GM19463 (cell line): ENCODE measurements around the gene TIGD7.
"Not testable (repeated sequence)": the region's sequence is repeated elsewhere in the genome, so short reads cannot be mapped to it uniquely, and the experiment has no call there.

Source experiments
- ATAC-seq: cut with Tn5 transposase; IDR thresholded peaks from one replicate; pipeline ENCODE4 v1.9.1; 2021; ENCODE audit warnings: mild to moderate bottlenecking, moderate library complexity; ENCODE audit not compliant: unreplicated experiment

TIGD7 gene

DNA sequence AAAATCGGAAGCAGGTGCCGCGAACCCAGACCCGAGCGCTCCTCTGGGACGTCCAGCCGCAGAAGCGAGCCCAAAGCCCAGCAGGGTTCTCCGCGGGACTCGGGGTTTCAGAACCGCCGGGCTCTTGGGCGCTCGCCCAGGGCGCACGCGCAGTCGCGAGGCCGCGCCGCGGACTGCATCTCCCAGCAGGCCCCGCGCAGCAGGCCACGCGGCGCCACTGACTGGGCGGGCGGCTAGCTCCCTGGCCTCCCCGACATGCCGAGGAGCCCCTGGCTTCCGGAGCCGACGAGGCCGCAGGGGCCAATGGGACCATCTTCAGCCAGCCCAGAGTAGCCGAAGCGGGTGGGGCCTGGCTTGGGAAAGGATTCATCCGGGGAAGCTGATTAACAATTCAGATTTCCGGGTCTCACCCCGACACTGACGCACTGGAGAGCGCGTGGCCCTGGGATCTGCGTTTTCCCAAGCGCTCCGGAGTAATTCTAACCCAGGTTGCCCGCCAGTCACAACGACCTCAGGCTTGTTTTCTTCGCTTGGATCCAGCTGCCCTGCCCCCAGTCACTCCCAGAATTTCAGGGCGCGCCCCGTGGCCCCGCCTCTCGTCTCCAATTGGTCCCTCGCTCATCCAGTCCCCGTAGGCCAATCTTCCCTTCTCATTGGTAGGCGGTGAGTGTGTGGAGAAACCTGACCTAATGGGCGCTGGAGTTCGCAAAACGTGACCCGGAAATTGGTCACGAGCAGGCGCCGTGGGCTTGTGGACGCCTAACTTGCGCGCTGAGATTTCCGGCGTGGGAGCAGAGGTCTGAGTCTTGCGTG is 22.3 kb downstream of the TIGD7 start, which contains the start of gene ZNF263:
TSS of gene ZNF263 (plus strand) at position 762 of the 813 bp plus-strand sequence. CDS start 328 bp downstream, outside the sequence.
- peak; percentile 78 for ATAC-seq

DNA sequence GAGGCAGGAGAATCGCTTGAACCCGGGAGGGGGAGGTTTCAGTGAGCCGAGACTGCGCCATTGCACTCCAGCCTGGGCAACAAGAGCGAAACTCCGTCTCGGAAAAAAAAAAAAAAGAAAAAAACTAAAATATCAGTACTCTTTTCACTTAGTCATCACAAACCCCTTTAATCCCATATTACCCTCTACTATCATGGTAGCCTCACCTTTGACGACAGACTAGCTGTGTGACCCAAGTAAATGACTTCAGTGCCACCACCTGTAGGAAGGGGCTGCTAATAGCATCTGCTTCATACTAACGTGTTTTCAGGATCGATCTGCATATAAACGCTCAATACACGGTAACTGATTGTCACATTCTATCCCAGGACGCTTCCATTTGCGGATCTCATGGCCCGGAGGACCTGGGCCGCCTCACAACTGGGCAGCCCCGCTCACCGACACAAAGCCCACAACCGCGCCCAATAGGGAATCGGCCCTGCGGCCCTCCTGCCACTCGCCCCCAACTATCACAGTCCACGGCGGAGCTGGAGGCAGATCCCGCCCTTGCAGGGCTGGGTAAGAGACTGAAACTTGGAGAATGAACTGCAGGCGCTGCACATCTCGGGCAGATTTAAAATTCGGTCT is 23.0 kb downstream of the TIGD7 start:
- ATAC-seq, result peak; percentile 31

DNA sequence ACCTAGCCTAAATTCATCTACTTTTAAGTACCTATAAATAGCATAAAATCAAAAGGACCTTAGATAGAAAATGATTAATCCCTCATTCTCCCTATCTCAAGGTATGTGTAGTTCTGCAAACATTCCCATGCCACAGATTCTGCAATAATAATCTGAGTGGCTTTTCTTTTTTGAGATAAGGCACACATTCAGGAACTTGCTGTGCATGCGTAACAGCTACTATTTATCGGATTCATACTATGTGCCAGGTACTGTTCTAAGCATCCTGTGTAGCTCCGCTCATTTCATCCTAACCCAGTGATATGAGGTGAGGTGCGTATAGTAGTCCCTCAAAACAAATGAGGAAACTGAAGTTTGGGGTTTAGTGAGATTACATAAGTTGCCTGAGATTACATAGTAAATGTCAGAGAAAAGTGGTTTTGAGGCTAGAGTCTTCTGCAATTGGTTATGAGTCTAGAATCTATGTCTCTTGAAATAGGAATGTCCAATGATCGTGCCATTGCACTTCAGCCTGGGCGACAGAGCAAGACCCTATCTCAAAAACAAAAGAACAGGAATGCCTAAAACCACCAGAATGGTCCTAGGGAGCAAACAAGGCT is 23.9 kb downstream of the TIGD7 start:
- no peak for ATAC-seq

DNA sequence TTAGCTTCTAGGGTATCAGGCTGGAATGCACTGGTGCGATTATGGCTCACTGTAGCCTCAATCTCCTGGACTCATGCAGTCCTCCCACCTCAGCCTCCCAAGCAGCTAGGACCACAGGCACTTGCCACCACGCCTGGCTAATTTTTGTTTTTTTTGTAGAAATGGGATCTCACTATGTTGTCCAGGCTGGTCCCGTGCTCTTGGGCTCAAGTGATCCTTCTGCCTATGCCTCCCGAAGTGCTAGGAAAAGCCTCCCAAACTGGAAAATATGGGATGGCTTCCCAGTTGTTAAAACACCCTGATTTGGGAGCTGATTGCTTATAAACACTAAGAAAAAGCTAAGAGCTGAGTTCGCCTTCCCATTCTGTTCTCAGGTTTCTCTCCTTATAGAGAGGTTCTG is 28.6 kb downstream of the TIGD7 start:
- no peak for ATAC-seq

DNA sequence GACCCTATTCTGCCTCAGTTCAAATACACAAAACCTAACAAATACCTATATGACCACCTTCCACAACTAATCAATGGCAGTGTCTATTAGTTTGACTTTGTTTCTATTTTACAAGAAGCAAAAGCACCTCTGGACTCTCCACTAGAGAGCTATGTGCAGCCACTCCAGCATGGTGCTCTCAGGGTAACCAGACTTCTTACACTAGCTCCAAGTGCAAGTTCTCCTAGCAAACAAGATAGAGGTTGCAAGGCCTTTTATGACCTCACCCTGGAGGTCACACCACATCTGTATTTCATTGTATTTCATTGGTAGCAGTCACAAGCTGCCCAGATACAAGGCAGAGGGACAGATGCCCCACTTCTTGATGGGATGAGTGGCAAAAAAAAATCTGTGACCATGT is 30.3 kb downstream of the TIGD7 start:
- no peak for ATAC-seq

DNA sequence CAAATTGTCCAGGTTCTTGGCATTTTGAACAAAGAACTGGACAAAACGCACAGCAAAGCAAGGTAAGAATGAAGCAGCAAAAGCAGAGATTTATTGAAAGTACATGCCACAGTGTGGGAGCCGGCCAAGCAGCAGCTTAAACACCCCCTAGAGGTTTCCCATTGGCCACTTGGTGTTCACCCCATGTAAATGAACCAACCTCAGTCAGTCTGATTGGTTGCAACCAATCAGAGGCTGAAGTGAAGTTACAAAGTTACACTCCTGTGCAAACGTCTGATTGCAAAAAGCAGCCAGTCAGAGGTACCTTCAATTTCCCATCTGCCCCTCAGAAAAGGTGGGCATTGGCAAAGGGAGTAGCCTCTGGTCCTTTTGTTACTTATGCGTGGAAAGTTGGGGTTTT is 30.7 kb downstream of the TIGD7 start:
- no peak for ATAC-seq

DNA sequence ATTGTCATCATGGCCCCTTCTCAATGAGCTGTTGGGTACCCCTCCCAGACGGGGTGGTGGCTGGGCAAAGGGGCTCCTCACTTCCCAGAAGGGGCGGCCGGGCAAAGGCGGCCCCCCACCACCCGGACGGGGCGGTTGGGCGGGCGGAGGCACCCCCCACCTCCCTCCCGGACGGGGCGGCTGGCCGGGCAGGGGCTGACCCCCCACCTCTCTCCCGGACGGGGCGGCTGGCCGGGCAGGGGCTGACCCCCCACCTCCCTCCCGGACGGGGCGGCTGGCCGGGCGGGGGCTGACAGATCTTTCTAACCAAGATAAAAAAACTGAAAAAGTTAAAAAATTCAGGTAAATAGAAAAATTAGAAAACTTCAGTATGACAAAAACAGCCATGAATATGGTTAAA is 33.9 kb downstream of the TIGD7 start:
- not testable (repeated sequence) for ATAC-seq

DNA sequence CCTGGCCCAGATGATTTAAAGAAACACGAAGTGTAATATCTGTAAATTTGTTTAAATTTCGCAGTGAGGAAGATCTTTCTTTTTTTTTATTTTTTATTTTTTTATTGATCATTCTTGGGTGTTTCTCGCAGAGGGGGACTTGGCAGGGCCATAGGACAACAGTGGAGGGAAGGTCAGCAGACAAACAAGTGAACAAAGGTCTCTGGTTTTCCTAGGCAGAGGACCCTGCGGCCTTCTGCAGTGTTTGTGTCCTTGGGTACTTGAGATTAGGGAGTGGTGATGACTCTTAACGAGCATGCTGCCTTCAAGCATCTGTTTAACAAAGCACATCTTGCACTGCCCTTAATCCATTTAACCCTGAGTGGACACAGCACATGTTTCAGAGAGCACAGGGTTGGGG is 34.5 kb downstream of the TIGD7 start:
- ATAC-seq, result not testable (repeated sequence)

DNA sequence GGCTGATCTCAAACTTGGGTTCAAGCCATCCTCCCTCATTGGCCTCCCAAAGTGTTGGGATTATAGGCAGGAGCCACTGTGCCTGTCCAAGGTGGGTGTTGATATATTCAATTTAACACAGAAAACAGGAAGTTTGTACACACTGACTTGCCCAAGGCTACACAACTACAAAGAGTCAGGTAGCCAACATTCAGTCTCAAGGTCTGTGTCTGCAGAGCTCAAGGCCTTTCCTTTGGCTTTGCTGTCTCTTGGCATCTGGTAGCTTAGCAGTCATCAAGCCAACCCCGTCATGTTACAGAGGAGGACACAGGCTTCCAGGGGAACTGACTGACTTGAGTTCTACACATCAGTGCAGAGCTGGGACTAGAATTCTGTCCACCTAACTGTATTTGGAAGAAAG is 36.9 kb downstream of the TIGD7 start:
- no peak for ATAC-seq

DNA sequence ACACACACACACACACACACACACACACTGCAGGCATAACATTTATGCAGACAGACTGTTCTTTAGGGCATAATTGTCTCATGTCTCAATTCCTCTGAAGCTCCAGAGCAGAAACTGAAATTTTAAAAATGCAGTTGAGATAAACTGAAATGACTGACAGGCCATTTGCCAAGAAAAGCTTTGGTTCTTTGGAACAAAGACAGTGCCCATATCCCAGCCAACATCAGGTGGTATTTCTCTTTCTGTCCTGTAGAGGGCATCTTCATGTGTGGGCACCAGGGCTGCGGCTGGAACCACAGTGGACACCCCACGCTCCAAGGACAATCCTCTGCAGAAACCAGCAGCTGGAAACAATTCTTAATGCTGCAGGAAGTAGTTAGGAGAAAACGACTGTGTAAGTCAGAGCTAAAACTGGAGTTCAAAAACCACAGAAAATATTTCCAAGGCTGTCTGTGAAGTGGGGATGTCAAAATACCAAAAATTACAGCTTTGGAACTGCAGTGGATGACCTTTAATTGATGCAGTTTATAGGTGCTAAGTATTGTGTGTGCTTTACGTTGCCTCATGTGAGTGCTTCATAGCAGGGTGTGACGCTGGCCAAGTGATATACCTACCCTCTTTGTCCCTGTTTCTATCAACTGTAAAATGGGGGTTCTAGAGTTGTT is 38.2 kb downstream of the TIGD7 start:
- ATAC-seq, result no peak

DNA sequence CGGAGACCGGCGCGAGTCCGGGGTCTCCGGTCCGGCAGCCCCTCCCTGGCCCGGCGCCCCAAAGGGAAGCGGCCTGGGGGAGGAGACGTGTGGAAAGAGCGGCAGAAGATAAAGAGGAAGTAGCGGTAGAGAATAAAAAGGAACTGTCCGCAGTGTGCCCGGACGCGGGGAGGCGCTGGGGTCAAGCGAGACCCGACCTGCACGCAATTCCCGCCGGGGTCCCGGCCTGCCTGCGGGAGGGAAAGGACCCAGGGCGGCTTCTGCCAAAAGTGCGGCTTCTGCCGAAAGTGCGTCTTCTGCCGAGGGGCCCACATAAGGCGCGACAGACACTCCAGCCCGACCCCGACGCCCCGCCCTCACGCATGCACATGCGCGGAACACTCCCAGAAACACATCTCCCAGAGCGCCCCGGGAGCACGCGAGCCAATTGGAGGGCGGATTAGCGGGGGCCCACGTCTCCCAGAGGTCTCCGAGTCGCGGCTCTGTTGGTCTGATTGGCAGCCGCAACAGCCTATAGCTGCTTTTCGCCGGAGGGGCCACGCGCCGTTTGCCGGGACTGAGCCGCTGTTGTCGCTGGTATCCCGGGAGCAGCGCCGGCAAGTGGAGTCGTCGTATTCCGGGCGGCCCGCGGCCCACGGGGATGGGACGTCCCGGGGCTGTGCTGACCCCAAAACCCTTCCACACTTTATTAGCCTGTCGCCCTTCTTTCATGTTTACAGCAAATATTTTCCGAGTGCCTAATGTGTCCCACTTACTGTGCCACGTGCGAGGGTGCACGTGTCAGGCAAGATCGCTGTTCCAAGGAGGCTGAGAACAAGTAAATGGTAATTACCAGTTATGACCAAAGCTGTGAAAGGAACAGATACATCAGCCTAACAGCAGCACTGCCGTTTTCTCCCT is 40.8 kb downstream of the TIGD7 start:
- ATAC-seq, result peak; percentile 72

DNA sequence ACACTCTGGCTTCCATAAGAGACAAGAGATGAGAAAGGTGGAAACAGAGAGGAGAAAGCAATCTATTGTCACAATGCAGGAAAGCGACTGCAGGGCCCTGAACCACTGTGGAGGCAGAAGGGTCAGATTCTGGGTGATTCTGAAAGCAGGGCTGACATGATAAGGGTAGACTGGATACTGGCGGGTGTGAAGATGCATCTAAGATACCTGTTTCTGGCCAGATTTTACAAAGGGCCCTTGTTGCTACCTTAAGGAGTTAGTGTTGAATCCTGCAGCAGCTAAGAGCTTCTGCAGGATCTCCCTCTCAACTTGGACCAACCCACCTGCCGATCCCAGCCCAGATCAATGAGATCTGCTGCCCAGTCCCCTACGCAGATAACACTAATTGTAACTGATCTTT is 42.7 kb downstream of the TIGD7 start:
- no peak for ATAC-seq

DNA sequence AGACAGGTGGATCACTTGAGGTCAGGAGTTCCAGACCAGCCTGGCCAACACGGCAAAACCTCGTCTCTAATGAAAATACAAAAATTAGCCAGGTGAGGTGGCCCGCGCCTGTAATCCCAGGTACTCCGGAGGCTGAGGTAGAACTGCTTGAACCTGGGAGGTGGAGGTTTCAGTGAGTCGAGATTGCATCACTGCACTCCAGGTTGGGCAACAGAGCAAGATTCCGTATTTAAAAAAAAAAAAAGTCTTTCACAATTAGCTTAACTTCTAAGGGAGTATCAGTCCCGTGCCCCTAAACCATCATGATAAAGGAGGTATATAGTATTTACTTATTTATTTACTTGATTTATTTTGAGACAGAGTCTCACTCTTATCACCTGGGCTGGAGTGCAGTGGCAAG is 45.4 kb downstream of the TIGD7 start:
- no peak for ATAC-seq

DNA sequence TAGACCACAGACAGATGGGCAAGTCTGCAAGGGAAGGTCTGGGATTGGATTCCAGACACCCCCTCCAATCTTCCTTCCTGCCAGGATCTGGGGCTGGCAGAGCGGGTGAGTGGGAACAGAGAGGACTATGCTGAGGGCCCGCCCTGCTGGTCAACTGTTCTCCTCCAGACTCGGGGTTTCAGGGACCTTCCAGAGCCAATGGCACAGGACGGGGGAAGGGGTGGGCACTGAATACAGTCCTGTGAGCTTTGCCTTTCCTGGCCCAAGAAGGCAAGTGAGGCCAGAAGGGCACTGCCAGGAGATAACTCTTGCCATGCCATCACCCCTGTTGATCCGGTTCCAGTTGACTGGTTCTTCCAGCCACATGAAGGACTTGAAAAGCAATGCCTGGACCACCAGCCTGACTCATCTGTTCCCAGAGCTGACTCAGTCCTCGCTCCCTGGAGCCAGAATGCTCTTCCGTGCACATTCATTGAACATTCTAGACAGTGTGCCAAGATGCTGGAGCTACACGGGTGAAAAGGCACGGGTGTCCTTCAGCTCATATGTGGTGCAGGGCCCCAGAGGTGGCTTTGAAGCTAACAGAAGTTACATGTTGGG is 48.3 kb downstream of the TIGD7 start:
- ATAC-seq, result no peak

DNA sequence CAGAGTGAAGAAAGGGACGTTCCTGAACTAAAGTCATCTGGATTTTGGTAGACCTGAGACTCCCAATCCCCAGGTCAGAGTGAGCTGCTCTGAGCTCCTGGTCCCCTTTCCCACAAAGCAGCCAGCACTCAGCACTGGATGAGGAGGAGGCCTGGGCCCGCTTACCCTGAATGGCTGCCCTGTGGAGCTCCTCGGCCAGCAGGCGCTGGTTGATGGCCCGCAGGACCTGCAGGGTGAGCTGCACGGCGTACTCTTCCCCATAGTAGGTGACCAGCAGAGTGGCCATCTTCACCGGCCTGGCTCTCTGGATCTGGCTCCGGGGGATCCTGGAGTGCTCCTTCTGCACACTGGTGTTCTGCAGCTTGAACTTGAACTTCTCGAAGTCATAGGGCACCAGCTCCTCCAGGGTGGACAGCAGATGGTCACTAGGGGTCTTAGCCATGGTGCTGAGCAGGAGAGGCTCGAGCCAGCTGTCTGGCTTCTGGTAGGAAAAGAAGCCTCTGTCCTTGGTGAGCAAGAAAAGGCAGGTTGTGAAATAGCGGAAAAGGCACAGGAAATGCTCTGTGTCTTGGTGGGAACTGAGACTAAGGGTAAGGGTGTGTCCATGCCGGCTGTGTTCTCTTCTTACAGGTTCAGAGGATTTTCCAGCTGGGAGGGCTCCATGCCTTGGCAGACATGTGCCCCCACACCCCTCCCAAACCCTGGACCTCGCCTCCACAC is 48.9 kb downstream of the TIGD7 start, which contains the start of gene MEFV:
TSS of gene MEFV (minus strand) at position 488 of the 720 bp plus-strand sequence. CDS start at position 442, 46 bp downstream.
- no peak for ATAC-seq

DNA sequence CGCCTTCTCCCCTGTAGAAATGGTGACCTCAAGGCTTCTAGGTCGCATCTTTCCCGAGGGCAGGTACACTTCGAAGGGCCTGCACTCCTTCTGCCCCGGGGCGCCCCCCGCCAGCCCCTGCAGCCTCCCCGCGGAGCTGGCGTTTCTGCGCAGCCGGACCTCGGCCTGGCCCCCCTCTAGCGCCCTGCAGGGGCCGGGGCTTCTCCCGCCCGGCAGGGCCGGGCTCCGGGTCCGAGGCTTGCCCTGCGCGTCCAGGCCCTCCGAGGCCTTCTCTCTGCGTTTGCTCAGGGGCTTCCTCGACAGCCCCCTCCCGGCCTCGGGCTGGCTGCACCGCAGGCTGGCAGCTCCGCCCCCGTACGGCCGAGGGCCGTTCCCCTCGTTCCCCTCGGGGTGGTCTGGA is 50.9 kb downstream of the TIGD7 start:
- ATAC-seq, result no peak

DNA sequence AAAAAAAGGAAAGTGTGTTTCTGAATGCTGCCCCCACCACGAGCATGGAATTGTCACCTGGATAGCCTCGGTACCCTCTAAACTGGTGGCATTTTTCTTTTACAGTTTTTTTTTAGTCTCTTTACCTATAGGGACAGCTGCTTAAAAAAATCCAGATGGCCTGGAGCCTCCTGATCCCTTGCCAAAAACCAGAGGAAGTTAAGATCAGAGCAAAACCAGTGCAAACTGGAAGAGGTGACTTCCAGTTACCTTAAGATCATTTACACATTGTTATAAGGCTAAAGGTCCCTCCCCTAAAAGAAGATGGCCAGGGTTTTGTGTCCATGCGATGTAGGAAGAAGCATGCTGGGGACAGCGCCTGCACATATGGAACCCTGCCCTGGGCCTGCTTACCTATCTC is 52.3 kb downstream of the TIGD7 start:
- no peak for ATAC-seq

DNA sequence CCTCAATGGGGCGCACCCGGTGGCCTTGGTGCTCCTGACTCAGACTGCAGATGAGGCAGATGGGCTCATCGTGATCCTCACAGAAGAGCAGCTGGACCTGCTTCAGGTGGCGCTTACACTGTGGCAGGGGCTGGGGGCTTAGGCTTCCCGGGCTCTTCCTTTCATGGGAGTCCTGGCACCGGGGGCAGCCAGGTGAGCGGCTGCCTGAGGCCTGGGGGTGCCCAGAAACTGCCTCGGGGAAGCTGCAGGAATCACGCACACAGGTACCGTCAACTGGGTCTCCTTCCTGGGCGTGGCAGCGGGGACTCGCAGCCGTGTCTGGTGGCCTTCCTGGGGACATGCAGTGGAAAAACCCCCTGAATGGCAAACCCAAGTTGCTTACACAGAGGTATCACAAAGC is 55.8 kb downstream of the TIGD7 start:
- no peak for ATAC-seq

DNA sequence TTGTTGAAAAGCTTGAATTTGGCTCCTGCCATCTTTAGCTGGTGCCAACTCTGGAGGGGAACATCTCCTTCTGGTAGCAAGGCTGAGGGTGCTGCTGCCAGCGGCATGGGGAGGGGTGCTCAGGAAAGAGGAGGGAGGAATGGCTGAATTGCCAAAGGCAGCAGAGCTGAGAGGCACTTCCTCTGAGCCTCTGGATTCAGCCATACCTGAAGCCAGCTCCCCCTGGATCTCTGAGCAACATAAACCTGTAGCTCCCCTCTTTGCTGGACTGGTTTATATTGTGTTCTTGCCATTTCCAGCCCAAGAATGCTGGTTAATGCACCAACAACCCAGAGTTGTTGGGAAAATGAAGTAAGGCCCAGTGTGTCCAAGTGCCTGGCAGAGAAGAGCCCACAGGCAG is 56.2 kb downstream of the TIGD7 start:
- no peak for ATAC-seq
